SK-N-DZ (cell line): ENCODE measurements around the gene ALG1L2.
"Not testable (repeated sequence)": the region's sequence is repeated elsewhere in the genome, so short reads cannot be mapped to it uniquely, and the experiment has no call there.

ENCODE experiments used
- DNase-seq: peaks from one replicate; pipeline ENCODE4 v3.0.0-alpha.2; 2015; ENCODE audit warnings: low spot score

Gene ALG1L2

GRCh38 chr3:130122891-130123775 is 41.5 kb downstream of the ALG1L2 start:
- not testable (repeated sequence) for DNase-seq

GRCh38 chr3:130125406-130125805 is 43.8 kb downstream of the ALG1L2 start:
- not testable (repeated sequence) for DNase-seq

- not testable (repeated sequence) for DNase-seq
These were observed 54.7 kb downstream of the ALG1L2 start for GRCh38 chr3:130136337-130136736.

- not testable (repeated sequence) for DNase-seq
These were observed 56.1 kb downstream of the ALG1L2 start for GRCh38 chr3:130137685-130138084.

- not testable (repeated sequence) for DNase-seq
These were observed 57.4 kb downstream of the ALG1L2 start for GRCh38 chr3:130138992-130139391.

- DNase-seq: not testable (repeated sequence)
These were observed 59.1 kb downstream of the ALG1L2 start for GRCh38 chr3:130140756-130141155.

- not testable (repeated sequence) for DNase-seq
These were observed 62.2 kb downstream of the ALG1L2 start for GRCh38 chr3:130143648-130144327.

GRCh38 chr3:130144328-130144650 is 62.7 kb downstream of the ALG1L2 start:
- DNase-seq: not testable (repeated sequence)

- not testable (repeated sequence) for DNase-seq
These were observed 63.8 kb downstream of the ALG1L2 start for GRCh38 chr3:130145456-130145855.

- not testable (repeated sequence) for DNase-seq
These were observed 64.8 kb downstream of the ALG1L2 start for GRCh38 chr3:130146465-130146864.
